Right renal cortex interstitium (tissue), 3 donors: ENCODE data around the gene C2orf42. TPM values are rescaled to one million over a fixed set of nuclear protein-coding genes. Genes with fewer than 3 reads are reported as not detected.
"Not testable (repeated sequence)": the region's sequence is repeated elsewhere in the genome, so short reads cannot be mapped to it uniquely, and the experiment has no call there.

Experiments used
- DNase-seq, 3 donors: peaks; one replicate each; pipeline ENCODE4 v3.0.0-alpha.2; 2013; ENCODE audit warnings: low read depth in 3 of 3, low spot score in 2 of 3
- polyA plus RNA-seq, 3 donors: library from polyadenylated mRNA; unstranded; fragments of 120-200 nt; gene quantifications; one replicate each; pipeline ENCODE4 v1.2.1, GENCODE V29; 2013; ENCODE audit not compliant: insufficient read length in 3 of 3

The C2orf42 gene
- polyA plus RNA-seq, 3 donors: 16.8 to 18.2 (median 16.9) TPM

DNA sequence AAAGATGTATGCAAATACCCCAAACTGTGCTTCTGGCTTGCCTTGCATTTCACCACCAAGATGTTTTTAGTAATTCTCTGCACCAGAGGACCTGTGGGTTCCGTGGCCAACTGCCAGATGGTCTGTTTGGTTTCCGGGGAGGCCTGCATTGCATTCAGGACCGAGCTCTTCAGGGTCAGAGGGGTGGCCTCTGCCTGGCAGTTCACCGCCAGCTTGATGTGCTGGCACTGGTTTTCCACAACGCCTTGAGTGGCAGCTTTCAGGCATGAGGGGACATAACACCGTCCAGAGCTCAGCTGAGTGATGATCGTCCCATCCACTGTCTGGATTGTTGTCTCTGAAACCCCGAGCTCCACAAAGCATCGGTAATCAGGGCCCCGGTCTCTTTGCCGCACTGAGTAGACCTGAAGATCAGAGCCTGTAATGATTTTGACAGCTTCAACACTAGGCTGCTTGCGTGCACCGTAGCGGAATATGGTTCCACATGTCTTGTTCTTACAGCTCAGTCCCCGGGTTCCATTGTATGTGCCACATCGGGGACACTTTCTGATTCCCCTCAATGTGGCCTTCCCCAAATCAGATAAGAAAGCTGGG, 9.4 kb downstream of the C2orf42 start:
- DNase-seq: no peak

DNA sequence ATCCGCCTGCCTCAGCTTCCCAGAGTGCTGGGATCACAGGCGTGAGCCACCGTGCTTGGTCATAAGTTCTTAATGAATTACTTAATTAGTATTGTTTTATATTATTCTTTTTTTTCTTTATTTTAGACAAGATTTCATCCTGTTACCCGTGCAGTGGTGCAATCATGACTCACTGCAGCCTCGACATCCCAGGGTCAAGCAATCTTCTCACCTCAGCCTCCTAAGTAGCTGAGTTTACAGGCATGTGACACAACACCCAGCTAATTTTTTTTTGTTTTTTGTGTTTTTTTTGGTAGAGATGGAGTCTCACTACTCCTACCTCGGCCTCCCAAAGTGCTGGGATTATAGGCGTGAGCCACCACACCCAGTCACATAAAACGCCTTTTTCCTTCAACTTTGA, 17.3 kb downstream of the C2orf42 start:
- DNase-seq: no peak

DNA sequence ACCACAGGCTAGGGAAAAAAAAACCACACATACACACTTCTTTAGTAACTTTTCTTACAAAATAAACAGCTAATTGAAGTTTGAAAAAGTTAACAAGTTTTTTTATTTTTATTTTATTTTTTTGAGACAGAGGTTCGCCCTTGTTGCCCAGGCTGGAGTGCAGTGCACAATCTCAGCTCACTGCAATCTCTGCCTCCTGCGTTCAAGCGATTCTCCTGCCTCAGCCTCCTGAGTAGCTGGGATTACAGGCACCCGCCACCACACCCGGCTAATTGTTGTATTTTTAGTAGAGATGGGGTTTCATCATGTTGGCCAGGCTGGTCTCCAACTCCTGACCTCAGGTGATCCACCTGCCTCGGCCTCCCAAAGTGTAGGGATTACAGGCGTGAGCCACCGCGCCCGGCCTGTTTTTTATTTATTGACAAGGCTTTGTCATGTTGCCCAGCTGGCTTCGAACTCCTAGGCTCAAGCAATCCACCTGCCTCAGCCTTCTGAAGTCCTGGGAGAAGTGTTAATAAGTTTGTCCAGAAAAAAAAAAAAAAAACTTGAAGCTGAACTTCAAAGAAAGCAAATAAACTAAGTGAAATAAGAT, 21.1 kb downstream of the C2orf42 start:
- DNase-seq: not testable (repeated sequence)

DNA sequence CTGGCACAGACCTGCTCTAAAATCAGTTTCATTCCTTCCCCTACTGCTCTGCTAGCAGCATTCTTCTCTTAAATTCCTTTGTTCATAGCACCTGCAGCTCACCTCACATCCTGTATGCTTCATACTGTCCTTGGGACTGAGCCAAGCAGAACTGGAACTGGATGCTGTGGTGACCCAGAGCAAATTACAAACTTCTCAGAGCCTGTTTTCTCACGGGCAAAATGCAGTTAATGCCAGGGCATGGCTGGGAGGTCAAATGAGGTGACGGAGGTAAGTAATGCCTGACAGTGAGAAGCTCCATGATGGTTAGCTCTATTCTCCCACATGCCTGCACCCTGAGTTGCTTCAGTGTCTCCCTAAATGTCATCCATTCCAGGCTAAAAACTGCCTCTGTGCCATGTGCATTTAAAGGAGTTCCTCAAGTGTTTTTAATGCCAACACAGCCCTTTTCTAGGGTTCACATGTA, 29.7 kb downstream of the C2orf42 start:
- DNase-seq: no peak

DNA sequence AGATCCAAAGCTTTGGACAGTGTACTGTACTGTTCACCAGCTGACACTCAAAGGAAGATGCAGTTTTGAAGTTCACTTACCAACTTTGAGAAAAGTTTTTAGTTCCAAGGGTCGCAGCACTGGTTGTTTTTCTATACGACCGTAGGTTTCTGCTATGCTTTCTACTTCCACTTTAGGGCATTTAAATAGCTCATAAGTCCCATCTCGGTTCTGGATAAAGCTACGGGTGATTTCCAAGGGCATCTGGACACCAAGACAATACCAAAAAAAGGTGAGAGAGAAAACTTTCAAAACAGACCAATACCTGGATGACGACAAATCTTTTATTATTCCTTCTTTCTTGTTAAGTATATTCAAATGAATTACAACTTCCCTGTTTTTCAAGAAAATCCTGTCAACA, 30.3 kb downstream of the C2orf42 start:
- no peak for DNase-seq

DNA sequence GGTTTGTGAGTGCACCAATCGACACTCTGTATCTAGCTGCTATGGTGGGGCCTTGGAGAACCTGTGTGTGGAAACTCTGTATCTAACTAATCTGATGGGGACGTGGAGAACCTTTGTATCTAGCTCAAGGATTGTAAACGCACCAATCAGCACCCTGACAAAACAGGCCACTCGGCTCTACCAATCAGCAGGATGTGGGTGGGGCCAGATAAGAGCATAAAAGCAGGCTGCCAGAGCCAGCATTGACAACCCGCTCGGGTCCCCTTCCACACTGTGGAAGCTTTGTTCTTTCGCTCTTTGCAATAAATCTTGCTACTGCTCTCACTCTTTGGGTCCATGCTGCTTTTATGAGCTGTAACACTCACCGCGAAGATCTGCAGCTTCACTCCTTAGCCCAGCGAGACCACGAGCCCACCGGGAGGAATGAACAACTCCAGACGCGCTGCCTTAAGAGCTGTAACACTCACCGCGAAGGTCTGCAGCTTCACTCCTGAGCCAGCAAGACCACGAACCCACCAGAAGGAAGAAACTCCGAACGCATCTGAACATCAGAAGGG, 41.6 kb downstream of the C2orf42 start:
- DNase-seq: not testable (repeated sequence)

DNA sequence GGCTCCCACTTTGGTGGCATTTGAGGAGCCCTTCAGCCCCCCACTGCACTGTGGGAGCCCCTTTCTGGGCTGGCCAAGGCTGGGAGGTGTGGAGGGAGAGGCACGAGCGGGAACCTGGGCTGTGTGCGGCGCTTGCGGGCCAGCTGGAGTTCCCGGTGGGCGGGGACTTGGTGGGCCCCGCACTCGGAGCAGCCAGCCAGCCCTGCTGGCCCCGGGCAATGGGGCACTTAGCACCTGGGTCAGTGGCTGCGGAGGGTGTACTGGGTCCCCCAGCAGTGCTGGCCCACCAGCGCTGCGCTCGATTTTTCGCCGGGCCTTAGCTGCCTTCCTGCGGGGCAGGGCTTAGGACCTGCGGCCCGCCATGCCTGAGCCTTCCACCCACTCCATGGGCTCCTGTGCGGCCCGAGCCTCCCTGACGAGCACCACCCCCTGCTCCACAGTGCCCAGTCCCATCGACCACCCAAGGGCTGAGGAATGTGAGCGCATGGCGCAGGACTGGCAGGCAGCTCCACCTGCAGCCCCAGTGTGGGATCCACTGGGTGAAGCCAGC, 42.5 kb downstream of the C2orf42 start:
- not testable (repeated sequence) for DNase-seq

DNA sequence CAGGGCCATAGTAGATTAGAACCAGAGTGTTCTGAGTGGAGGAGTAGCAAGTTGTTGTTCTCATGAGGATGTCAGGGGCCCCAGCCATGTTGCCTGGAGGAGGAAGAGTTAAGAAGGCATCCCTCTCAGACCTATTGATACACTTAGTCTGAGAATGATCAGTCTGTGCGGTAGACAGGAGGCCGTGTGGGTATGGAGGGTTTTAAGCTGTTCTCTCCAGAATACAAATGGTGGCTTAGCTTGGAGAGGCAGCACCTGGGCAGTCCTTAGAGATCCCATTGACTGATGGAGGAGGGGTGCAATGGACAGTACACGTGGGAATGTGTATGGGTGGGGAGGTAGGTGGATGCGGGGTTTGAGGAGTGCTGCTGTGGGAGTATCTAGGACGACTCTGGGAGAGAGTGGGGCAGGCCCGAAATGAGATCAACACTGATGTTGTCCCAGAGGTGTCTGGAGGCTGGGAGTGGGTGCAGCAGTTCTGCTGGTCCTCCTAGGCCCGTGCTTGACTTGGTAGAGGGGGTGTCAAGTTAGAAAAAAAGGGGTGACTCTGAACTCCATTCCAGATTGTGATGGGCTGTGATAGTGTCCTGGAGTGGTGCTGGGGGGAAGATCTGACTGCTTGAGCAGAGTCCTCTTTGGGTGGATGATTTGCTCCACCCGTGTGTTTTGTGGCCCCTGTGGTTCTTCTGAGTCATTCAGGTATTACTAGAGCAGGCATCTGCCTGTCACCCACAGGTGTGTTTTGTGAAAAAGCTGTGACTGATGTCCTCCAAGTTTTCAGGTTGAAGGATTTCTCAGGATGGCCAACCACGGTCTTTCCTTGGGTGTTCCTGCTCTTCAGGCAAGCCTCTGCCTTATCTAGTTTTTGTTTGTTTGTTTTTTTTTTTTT, 44.7 kb downstream of the C2orf42 start:
- no peak for DNase-seq

DNA sequence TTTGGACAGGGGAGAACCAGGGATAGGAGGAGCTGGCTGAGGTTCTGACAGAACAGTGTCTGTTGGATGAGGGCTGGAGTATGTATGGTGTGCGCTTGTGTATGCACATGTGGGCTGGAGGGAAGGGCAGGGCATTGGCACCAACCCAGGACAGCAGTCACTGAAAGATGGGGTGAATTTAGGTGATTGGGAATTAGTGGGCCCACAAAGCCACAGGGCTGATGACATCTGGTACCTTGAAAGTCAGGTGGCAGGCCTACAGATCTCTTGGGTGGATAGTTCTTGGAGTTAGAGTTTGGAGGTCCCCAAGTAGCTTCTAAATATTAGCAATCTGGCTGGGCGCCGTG, 45.7 kb downstream of the C2orf42 start:
- no peak for DNase-seq

DNA sequence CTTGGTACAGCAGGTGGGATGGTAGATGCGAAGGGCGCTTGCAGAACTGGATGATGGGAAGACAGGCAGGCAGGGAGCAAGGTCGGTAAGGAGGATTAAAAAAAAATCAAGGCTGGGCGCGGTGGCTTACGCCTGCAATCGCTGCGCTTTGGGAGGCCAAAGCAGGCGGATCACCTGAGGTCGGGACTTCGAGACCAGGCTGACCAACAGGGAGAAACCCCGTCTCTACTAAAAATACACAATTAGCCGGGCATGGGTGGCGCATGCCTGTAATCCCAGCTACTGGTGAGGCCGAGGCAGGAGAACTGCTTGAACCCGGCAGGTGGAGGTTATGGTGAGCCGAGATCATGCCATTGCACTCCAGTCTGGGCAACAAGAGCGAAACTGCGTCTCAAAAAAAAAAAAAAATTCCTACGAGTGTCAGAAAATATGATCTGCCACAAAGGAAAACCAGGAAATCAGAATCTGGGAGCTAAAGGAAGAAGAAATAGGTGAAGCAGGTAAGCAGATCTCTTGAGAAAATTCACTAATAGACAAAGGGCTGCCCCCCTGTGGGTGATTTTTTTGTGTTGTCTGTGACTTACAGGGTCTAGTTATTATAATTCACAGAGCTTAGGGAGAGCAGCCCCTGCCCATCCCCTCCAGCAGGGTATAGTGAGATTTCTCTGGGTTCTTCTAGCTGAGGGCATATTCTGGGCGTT, 46.2 kb downstream of the C2orf42 start:
- no peak for DNase-seq

DNA sequence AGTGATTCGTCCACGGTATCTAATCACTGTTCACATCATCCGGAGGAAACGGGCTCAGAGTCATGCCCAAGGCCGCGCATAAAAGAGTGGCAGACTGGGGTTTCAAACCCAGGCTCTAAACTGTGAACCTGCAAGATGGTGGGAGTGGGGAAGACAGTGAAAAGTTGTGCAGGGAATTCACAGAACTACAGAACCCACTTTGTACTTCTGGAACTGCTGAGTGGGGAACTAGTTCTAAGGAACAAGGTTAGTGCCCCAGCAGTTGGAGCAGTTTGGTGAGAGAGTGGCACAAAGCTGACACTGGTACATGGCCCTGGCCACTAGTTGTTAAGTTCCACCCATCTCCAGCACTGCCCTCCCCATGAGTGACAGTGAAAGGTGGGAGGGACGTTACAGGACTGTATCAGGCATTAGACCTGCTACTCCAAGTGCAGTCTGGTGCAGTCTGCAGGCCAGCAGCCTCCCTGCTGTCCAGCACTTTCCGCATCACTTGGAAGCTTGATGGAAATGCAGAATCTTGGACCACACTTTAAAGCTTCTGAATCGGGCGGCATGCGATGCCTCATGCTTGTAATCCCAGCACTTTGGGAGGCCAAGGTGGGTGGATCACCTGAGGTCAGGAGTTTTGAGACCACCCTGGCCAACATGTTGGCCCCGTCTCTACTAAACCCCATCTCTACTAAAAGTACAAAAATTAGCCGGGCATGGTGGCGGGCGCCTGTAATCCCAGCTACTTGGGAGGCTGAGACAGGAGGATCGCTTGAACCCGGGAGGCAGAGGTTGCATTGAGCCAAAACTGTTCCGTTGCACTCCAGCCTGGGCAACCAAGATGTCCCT, 47.3 kb downstream of the C2orf42 start:
- no peak for DNase-seq

DNA sequence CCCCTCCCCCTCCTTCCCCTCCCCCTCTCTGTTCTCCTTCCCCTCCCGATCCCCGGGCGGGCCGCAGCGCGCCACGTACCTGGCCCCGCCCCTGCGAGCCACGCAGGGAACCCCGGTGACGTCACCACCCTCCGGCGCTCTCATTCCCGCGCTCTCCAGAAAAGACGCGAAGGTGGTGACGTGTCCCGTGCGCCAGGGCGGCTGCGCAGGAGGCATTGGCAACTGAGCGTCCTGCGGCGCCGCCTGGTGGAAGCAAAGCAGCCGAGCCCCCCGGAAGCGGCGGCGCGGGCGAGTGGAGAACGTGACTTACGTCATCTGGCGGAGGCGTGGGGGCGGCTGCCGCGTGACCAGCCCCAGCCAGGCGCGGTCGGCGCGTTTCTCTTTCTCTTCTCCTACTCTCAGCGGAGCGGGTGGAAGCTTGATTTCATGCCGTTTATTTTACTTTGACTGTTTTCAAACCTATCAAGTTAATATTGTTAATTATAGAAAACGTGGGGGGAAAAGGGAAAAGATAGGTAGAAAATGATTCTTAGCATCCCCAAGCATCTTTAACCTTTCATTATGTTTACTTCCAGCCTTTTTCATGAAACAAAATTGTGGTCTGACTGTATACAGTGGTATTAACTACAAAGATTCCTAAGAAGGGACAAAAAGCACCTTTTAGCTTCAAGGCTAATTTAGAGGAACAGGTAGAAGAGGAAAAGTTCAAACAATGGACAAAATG, 48.1 kb downstream of the C2orf42 start:
- DNase-seq: peak; percentile 98 to 99 (median 99)

DNA sequence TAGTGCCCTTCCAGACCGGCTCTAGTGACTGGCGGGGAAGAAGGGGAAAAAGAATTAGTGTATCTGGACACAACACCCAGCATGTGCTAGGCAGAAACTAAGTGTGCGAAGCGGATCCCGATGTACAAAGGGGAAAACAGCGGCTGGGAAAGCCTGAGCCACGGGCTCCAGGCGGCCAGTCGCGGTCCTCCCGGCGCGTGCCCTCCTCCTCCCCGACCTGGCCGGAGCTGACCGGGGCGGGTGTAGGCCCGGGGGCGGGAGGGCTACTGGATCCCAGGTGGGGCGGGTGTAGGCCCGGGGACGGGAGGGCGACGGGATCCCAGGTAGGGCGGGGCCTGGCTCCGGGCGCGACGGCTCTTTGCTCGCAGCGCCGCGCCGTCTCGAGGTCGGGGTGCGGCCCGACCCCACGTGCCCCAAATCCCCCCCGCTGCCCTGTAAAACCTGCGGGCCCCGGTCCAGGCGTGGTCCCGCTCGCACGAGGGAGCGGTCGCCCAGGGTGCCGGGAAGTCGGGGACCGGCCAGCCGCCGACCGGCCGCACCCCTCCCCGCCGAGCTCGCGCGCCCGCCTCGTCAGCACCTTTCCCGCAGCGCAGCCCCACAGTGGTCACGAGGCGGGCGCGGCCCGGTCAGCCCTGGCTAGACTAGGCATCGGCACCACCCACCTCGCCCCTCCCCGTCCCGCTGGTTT, 48.8 kb downstream of the C2orf42 start:
- DNase-seq: no peak

DNA sequence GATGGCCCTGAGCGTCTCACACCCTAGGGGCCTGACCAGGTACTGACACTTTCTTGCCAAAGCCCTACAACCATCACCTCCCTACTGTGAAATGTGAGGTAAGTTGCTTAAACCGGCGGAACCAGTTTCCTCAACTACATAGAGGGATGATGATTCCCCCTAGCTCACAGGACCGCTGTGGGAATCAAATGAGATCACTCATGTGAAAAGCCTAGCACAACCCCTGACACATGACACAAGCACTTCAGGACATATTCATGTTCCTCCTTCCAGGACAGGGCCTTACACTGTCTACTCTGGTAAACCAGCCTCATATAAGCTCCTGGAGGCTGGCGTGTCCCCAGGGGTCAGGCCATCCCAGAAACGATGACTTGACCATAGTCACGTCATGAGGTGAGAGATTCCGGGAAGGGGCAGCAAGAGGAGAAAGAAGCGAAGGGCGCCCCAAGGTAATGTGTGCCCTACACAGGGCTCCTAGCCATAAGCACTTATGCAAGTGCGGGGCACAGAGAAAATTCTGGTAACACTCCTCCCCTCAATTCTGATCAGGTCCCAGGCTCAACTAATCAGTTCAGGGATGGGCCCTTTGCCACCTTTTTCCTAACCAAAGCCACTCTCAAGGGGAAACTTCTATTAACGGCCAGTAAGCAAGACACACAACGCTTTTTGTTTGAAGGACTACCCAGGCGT, 49.5 kb downstream of the C2orf42 start:
- DNase-seq: no peak

DNA sequence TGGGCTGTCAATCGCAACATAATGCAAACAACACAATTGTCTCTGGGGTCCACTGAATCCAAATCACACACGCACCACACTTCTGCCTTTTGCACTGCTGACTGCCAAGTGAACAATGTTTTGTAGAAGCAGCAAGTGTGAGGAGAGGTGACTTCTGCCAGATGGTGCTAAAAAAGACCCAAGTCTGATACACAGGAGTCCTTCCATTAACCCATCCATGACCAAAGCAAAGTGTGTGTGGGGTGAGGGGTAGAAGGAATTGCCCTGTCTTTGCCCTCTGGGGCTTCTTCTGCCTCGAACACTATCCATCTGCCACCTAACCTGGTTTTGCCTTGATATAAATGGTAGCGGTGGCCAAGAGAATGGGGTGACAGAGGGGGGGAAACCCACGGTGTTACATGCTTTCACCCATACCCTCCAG, 50.0 kb downstream of the C2orf42 start:
- no peak for DNase-seq

DNA sequence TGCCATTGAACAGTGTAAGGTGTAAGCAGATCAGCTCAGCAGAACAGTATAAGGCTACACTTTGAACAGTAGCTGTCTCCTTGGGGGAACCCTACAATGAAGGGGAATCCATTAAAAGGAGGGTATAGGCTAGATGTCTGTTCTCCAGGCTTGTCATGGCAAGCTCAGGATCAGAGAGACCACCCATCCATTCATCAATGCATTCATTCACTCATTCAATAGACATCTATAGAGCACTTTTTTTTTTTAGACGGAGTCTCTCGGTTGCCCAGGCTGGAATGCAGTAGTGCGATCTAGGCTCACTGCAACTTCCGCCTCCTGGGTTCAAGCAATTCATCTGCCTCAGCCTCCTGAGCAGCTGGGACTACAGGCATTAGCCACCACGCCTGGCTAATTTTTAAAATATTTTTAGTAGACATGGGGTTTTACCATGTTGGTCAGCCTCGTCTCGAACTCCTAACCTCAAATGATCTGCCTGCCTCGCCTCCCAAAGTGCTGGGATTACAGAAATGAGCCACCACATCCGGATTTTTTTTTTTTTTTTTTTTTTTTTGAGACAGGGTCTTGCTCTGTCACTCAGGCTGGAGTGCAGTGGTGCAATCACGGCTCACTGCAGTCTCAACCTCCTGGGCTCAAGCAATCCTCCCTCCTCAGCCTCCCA, 56.4 kb downstream of the C2orf42 start:
- DNase-seq: not testable (repeated sequence)
